Pulmonary artery endothelial cell (primary cell): ENCODE results near the gene TRNP1. TPM values are rescaled to one million over a fixed set of nuclear protein-coding genes. Genes with fewer than 3 reads are reported as not detected.
"Not testable (repeated sequence)": the region's sequence is repeated elsewhere in the genome, so short reads cannot be mapped to it uniquely, and the experiment has no call there.

Experiments used
- DNase-seq: peaks from one replicate; pipeline ENCODE4 v3.0.0-alpha.2; 2011; ENCODE audit warnings: low read depth, low spot score
- total RNA-seq: library from RNA; depleted of rRNA; stranded (reverse); fragments of >200 nt; gene quantifications from 2 replicates; pipeline ENCODE4 v1.2.3, GENCODE V29; 2014

The TRNP1 gene, protein sequence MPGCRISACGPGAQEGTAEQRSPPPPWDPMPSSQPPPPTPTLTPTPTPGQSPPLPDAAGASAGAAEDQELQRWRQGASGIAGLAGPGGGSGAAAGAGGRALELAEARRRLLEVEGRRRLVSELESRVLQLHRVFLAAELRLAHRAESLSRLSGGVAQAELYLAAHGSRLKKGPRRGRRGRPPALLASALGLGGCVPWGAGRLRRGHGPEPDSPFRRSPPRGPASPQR
- 10.9 and 12.3 TPM in 2 replicates for total RNA-seq

GRCh38 chr1:26993237-26994019, at the start of gene TRNP1:
Gene TRNP1, plus strand, starts transcription at chr1:26993692. Its CDS starts 95 bp downstream, at chr1:26993787.
- no peak for DNase-seq

- DNase-seq = no peak
Observed at GRCh38 chr1:26945138-26945537, 48.4 kb upstream of the TRNP1 start.

DNA sequence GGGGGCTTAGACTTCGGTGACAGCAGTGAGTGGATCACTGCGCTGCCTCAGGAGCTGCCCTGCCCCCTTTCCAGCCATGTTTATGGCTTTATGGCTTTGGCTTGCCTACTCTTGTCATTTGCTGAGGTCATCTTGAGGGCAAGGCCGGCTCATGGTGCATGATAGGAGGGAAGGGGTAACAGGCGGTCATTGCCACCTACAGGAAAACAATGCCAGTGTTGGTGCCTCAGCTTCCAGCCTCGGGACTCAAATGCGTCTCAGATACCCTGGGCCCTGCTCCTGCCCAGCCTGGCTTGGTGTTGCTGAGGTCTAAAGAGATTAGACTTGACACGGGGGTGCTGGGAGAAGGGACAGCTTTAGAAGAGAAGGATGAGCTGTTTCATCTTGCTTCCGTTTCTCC, 47.8 kb upstream of the TRNP1 start:
- no peak for DNase-seq

GRCh38 chr1:26946270-26946669, 47.2 kb upstream of the TRNP1 start:
- no peak for DNase-seq

- DNase-seq = not testable (repeated sequence)
Observed at GRCh38 chr1:26948725-26949057, 44.8 kb upstream of the TRNP1 start.

DNA sequence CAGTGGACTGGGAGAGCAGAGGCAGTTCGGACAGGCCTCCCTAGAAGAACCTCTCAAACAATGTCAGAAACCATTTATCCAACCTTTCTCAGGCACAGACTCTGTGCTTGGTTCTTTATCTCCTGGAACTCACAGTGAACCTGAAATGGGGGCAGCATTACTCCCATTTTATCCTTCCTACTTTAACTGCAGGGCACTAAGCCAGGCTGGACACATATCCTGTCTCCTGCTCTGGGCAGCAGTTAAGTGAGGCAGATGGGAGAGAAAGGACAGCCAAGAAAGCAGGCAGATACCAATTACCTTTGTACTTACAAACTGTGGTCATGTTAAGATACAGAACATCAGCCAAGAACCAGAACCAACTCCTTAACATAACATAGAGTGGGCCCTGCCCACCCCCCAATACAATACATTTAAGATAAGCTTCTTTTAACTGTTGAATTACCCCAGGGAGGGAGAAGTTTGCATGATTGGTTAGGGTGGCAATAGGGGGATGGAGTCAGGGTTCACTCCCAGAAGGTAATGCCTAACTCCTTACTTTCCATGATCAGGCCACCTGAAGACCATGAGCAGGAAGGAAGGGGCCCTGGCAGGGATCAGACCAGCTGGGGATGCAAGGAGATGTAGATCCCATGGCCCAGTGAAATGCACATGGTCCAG, 44.1 kb upstream of the TRNP1 start:
- DNase-seq = no peak

DNA sequence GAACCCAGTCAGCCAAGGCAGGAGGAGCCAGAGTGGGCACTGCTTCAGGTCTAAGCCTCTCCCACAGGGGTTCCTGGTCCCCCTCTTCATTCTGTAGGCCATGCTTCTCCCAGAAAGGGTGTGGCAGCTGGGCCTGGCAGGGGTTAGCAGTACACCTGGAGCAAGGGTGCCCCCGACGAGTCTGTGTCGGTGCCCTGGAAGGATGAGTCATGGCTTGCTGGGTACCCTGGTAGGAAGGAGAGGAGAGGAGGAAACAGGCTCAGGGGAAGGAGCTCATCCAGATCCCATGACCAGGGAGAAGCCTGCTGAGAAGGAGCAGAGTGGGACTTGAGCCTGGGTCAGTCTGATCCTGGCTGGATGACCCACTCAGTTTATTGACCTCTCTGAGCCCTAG, 43.6 kb upstream of the TRNP1 start:
- no peak for DNase-seq

DNA sequence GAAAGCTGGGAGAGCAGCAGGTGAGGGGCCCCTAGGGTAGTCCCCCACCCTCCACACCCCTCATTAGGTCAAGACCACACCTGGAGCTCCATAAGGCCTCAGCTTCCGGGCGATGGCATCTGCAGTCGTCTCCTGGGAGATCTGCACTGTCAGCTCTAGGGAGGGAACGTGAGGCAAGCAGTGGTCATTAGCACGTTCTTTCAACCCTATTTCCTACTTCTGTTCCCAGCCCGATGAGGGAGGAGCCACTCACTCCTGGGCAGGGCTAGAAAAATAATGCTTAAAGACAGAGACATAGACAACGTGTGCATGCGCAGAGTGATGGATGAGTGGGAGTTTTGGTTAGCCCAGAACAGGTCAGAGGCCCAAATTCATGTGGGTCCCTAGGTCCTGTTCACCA, 42.9 kb upstream of the TRNP1 start:
- no peak for DNase-seq

GRCh38 chr1:26951216-26951615, 42.3 kb upstream of the TRNP1 start:
- DNase-seq = no peak

- DNase-seq = no peak
Observed at GRCh38 chr1:26951821-26952497, 41.5 kb upstream of the TRNP1 start.

GRCh38 chr1:26953374-26953773, 40.1 kb upstream of the TRNP1 start:
- no peak for DNase-seq

DNA sequence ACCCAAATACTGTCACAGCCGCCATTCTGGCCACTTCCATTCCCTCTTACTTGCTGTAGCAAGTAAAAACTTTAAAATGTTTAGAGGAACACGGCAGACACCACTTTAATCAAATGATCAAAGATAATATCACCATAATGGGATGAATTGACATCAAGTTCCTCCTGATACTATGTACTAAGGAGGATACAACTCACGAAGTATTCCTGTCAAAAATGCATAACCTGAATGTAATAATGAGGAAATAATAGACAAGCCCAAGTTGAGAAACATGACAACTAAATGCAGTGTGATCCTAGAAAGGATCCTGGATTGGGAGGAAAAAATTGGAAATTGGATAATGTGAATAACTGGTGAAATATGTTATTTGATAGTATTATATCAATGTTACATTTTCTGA, 37.2 kb upstream of the TRNP1 start:
- no peak for DNase-seq

DNA sequence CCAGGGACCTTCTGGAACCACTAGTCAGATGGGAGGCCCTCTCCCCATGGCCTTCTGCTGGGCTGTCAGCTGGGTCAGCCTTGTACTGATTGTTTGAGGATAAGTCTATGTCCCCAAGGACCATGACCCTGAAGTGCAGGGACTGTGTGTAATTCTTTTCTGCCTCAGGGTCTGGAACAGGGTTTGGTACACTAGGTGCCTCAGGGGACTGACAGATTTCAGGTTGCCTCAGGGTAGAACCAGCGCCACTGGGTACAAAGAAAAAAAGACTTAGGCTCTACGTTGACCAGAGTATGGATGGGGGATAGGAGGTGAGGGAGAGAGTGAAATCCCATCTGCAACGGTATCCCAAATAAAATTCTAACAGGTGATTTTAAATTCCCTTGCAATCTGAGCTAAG, 36.2 kb upstream of the TRNP1 start:
- no peak for DNase-seq

- no peak for DNase-seq
Observed at GRCh38 chr1:26959270-26959669, 34.2 kb upstream of the TRNP1 start.

GRCh38 chr1:26959722-26960624, 33.5 kb upstream of the TRNP1 start, which contains the start of gene KDF1:
Gene KDF1, minus strand, starts transcription at chr1:26960468. Its CDS starts 8,088 bp downstream, at chr1:26952380.
- no peak for DNase-seq

DNA sequence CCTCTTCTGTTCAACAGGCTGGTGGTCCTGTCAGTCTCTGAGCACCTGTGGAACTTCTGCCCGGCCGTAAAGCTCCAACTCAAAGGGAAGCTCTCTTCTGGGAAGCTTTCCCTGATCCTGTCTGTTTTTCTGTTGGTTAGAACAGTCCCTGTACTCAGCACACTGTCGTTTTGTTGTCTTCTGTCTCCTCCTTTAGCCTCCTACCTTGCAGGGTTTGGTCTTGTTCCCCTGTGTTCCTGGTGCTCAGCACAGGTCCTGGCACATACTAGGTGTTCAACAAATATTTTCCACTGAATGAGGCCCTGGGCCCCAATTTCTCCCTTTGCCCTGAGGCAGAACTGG, 32.9 kb upstream of the TRNP1 start:
- no peak for DNase-seq

DNA sequence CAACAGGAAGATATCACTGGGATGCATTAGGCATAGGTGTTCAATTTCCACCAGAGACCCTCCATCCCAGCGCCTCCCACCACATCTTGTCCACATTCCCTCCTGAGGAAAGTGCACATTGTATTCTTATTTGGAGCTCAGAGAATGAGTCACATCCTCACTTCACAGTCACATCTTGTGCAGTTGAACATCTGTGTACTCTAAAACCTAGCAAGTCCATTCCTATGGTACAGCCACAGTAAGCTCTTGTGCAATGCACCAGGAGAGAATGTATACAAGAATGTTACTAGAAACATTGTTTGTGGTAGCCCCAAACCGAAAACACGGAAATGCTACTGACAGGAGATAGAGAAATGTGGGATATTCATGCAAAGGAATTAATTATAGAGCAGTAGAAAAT, 31.7 kb upstream of the TRNP1 start:
- peak; percentile 56 for DNase-seq

GRCh38 chr1:26965213-26965612, 28.3 kb upstream of the TRNP1 start:
- DNase-seq = no peak

DNA sequence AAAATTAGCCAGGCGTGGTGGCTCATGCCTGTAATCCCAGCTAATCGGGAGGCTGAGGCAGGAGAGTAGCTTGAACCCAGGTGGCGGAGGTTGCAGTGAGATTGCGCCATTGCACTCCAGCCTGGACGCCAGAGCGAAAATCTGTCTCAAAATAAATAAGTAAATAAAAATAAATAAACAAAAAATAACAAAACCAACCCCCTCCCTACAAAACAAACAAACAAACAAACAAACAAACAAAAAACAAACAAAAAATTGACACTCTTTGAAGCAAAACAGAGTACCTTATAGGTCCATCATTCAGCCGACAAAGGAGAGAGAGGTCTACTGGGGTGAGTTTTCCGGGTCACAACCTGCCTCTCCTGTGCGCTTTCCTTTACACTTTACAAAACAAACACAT, 27.9 kb upstream of the TRNP1 start:
- no peak for DNase-seq

DNA sequence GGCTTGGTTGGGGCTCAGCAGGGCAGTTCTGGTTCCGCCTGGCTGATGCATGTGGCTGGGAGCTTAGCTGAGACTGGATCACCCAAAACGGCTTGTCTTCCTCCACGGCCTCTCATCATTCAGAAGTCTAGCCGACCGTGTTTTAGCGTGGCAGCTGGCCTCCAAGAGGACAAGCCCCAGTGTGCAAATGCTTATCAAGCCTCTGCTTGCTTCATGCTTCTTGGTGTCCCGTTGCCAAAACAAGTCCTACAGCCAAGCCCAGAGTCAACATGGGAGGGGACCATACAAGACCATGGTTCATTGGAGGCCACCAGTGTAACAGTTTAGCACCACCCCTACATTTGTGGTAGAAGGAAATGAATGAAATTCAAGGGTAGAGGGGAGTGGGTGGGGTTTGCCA, 22.7 kb upstream of the TRNP1 start:
- DNase-seq = no peak

- DNase-seq = no peak
Observed at GRCh38 chr1:26971590-26971989, 21.9 kb upstream of the TRNP1 start.
